ENCODE measurements around the gene TMC8.
"Not testable (repeated sequence)": the region's sequence is repeated elsewhere in the genome, so short reads cannot be mapped to it uniquely, and the experiment has no call there.

TMC8 gene

DNA sequence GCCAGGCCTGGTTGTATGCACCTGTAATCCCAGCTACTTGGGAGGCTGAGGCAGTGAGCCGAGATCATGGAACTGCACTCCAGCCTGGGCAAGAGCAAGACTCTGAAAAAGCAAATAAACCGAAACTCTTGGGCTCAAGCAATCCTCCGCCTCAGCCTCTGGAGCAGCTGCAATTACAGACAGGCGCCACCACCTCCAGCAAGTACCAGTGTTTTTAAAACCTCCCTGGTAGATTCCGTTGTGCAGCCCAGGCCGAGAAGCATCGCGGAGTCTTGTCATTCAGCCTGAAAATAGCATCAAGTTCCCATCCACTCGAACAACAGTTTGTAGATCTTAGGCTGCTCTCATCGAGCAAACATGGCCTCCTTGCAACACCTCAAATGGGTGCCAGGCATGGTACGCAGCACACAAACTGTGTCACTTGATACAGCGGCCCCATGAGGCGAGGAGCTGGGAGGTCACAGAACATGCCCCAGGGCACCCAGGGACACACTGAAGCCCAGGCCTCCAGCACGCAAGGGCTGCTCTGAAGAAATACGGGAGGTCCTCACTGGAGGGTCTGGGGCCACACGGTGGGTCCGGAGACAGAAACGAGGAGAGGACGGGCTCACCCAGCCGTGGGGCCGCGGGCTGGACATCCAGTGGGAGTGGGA is 20.1 kb upstream of the TMC8 start:
- no peak for DNase-seq

DNA sequence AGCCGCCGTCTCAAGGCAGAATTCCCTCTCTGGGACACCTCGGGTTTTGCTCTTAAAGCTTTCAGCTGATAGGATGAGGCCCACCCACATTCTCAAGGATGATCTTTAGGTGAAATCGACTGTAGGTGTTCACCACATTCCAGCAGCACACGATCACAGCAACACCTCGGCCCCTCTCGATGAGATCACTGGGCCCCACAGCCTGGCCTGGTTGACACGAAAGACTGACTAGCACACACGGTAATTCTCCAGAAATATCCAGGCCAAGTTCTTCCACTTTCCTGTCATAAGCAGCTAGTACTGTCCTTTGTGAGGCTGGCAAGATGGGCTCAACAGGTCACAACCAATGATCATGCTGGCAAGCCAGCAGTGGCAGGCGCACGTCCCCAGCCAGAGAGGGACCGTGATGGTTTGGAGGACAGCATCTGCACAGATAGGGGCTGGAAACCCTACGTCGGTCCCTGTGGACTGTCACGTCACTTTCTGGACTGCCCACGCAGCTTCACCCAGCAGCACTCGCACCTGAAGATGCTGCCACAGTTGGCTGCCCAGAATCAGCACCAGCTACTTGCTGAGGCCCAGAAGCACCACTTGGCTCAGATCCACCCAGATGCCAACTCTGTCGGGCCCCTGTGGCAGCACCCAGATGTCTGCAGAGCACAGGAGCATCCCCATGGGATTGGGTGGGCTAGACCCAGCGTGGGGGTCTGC is 19.4 kb upstream of the TMC8 start:
- no peak for DNase-seq

DNA sequence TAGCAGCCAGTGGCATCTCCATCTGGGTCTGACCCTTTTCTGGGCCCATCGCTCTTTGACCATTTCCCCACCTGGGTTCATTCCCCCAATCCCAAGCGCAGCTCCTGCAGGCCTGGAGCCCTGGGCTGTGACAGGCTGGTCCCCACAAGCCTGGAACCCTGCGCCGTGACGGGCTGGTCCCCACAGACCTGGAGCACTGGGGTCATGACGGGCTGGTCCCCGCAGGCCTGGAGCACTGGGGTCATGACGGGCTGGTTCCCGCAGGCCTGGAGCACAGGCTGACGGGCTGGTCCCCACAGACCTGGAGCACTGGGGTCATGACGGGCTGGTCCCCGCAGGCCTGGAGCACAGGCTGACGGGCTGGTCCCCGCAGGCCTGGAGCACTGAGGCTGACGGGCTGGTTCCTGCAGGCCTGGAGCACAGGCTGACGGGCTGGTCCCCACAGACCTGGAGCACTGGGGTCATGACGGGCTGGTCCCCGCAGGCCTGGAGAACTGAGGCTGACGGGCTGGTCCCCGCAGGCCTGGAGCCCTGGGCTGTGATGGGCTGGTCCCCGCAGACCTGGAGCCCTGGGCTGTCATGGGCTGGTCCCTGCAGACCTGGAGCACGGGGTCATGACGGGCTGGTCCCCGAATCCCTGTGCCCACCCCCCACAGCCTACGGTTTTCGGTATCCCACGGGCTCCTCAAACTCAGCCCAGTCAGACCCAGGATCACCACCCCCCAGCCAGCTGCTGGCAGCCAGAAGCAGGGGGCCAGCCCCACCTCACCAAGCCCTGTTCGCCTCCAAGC is 18.6 kb upstream of the TMC8 start:
- DNase-seq = no peak

DNA sequence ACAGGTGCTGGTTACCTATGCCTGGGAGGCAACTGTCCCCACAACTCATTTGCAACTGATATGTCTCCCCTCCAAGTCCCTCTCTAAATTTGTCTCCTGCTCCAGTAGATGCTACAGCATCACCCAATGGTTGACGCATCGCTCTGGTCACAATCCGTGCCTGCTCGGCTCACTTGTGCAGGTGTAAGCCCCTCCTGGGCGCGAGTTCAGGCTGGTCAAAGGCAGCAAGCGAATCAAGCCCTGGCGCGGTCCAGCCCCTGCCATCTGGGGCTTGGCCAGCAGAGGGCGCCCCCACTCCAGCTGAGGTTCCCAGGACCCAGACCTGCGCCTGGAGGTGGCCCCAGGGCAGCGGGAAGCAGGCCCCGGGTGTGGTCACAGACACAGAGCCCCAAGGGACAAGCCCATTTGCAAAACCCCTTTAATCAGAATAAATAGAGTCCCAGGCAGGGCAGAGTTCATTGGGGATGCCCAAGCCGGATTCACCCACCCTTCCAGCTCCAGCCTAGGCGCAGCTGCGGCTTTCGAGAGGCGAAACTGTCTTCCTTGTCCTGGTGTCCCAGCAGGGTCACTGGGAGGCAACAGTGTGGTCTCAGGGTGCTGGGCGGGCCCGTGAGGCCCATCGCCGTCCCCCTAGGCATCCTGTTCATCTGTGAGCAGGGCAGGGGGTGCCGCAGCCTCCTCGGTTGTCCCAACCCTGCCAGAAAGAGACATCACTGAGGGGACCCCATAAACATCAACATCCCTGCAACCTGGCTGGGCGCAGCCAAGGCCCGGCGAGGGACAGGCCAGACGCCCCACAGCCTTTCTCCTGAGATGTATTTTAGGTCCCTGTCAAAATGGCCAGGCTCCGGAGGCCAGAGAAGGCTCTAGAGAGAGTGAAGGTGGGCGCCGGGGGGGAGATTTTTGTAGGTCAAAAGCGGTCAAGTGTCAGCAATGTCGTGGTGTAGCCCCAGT is 17.8 kb upstream of the TMC8 start:
- DNase-seq = peak; percentile 90

DNA sequence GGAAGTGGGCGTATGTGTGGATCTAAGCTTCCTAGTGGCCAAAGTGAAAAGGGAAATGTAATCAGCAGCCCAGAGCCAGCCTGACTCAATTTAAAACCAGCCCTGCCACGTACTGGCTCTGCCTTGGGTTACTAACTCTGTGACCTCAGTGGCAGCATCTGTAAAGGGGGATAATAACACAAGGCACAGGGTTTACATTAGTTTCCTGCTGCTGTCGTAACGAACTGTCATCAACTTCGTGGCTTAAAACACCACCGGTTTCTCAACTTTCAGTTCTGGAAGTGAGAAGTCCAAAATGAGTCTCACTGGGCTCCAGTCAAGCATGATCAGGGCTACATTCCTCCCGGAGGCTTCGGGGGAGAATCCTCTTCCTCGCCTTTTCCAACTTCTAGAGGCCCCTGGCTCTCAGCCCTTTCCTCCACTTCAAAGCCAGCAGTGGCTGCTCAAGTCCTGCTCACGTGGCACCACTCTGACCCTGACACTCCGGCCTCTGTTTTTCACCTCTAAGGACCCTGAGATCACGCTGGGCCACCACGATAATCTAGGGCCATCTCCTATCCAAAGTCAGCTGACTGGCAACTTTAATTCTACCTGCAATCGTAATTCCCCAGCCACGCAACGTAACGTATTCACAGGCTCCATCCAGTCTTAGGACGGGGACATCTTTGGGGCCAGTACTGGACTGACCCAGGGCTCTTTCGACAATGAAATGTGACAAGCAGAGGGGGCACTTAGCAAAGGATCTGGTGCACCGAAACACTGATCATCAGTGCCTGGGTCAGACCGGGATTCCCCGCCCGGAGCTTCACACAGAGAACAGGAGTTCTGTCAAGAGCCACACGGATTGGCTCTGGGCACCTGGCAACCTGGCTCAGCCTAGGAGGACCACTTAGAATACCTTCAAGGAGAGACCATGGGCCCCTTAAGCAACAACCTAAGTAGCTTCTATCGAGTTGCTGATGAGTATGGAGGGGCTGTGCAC is 16.5 kb upstream of the TMC8 start:
- no peak for DNase-seq

DNA sequence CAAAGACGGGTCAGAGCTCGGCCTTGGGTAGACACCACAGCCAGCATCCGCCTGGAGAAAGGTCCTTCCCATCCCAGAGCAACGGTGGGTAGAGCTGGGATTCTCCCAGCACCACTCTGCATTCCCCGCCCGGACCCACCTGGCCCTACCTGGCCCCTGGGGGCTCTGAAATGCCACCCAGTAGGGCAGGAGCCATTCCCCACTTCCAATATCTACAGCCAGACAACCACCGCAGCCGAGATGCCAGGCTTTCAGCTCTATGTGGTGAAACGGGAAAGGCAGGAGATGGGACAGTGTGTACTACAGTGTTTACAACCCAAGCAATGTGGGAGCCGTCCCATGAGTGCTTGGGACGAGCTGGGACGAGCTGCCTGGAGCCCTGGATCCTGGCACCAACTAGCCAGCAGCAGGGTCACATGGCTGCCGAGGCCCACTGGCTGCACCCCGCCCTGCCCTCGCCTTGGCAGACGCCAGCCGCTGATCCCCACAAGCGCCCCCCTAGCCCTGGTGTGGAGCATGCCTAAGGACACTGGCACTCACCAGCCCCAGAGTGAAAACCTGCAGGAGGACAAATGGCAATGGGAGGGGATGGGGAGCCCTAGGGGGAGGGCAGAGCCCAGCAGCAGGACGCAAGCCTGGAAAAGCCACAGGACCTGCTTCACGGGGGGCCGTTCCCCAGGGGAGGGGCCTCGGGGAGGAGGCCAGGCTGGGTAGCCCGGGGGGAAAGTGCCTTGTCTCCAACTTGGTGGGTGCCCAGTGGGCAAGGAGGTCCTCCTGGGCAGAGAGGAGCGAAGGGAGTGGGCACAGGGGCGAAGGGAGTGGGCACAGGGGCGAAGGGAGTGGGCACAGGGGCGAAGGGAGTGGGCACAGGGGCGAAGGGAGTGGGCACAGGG is 15.5 kb upstream of the TMC8 start:
- no peak for DNase-seq

DNA sequence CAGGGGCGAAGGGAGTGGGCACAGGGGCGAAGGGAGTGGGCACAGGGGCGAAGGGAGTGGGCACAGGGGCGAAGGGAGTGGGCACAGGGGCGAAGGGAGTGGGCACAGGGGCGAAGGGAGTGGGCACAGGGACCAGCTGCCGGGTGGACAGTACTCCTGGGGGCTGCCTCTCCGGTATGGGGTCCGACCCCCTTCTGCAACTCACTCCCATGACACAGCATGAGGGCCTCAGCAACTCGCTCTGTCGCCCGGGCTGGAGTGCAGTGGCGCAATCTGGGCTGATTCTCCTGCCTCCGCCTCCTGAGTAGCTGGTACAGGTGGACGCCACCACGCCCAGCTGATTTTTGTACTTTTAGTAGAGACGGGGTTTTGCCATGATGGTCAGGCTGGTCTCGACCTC is 14.8 kb upstream of the TMC8 start:
- not testable (repeated sequence) for DNase-seq

DNA sequence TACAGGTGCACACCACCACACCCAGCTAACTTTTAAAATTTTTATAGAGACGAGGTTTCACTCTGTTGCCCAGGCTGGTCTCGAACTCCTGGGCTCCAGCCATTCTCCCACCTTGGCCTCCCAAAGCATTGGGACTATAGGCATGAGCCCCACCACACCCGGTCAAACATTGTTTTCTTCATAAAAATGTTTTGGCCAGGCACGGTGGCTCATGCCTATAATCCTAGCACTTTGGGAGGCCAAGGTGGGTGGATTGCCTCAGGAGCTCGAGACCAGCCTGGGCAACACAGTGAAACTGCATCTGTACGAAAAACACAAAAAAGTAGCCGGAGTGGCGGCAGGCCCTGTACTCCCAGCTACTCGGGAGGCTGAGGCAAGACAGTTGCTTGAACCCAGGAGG is 14.2 kb upstream of the TMC8 start:
- no peak for DNase-seq

DNA sequence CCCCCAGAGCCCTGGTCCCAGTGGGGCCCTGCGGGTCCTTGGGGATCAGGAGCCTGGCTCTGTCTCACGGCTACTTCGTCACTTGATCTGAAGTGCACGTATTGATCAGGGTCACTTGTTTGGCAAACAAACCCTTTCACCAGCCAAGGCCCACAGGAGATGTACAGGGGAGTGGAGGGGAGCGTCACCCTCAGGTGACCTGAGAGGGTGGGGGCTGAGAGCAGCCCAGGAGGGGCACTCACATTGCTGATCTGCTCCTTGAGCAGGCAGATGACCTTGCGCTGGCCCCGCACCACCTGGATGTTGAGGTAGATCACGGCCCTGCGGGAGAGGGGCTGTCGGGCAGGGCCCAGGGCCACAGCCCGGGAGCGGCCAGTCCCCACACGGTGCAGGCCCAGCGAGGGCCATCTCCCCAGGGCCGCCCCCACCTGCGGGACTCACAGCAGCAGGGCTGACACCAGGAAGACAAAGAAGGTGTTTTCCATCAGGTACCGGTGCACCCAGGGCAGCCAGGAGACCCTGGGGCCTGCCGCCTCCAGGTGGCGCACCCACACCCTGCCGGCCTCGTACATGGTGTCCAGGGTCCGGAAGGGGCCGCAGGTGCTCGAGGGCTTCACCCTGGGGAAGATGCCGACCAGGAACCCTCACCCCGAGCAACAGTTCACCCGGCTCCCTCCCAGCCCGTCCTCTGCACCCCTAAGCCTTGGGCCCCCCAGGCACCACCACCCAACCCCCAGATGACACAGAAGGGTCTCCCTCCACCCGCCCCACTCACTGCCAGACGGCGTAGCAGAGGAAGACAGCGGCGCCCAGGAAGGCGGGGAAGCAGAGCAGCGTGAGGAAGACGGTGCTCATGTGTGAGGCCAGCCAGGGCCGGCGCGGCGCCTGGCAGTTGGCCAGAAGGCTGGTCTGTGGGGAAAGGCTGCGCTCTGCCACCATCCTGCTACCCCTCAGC is 13.3 kb upstream of the TMC8 start:
- DNase-seq = no peak

DNA sequence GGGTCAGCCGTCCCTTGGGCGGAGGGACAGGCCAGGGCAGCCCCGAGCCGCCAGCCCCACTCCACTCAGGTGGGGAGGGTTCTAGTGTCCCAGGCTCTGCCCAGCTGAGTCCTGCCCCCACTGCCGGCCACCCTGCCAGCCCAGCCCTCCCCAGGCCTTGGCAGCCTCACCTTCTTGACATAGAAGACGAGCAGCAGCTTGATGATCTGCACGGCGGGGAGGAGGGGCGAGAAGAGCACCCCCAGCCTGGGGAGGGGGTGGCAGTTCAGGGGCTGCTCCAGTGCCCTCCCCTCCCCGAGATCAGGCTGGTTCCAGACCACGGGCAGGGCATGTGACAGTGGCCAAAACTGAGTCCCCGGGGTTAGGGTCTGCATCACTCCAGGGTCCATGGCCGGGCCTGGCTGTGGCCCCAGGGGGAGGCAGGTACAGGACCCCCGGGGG is 11.8 kb upstream of the TMC8 start:
- no peak for DNase-seq

DNA sequence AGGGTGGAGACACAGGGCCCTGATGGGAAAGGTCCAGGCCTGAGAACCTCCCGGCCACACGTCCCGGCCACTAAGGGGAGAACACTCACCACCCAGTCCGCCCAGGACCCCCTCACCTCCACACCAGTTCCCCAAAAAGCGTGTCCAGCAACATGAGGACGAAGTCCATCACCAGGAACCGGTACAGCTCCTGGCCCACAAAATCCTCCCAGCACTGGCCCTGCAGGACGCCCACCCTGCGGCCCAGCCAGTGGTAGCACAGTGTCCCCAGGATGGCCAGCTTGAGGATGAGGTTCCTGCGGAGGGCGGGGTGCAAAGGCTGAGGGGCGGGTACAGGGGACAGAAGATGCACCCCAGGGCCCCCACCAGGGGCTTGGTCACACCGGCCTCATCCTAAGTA is 10.0 kb upstream of the TMC8 start:
- DNase-seq = no peak

DNA sequence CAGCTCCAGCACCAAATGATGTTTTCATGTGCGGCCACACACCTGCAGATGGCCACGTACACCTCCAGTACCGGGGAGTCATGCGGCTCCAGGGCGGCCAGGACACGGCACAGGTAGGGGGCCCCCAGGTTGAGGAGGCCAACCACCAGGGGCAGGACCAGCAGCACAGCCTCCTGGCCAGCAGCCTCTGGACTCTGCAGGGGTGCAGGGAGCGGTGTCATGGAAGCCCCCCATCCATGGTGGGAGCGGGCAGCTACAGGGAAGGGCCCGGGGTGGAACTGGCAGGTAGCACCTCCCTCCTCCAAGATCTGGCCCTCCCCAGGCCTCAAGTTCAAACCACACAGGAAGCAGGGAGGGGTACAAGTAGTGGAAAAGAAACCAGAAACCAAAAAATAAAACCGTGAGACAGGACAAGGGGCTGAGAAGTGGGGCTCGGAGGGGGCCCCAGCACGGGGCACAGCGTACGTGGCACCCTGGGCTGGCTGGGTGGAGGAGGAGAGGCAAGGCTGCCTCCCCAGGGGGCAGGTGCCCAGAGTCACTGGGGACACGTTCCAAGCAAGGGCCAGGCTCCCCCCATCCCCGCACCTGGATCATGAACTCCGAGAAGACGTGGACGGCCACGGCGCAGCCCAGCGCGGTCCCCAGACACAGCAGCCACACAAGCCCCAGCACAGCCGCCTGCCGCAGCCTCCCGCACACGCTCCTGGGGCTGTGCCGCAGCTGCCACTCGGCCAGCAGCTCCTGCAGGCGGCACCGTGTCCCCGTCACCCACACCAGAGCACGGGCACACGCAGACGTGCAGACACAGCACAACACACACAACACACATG is 9.4 kb upstream of the TMC8 start:
- no peak for DNase-seq

DNA sequence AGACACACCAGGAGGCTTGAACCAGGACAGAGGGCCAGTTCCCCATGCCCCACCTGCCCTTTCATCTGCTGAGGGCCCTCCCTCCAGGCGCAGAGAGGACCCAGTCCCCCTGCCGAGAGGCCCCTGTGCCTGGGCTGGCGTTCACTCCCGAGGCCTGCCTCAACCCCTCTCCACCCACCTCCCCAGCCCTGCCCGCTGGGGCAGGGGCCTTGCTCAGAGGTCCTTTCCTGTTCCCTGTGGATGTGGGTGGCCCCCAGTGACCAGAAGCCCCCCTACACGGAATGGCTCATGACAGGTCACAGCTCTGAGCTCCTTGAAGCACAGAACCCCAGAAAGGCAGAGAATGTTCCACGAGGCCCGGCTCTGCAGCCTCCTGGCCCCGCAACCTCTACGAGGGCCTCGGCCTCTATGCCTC is 8.8 kb upstream of the TMC8 start:
- DNase-seq = no peak

DNA sequence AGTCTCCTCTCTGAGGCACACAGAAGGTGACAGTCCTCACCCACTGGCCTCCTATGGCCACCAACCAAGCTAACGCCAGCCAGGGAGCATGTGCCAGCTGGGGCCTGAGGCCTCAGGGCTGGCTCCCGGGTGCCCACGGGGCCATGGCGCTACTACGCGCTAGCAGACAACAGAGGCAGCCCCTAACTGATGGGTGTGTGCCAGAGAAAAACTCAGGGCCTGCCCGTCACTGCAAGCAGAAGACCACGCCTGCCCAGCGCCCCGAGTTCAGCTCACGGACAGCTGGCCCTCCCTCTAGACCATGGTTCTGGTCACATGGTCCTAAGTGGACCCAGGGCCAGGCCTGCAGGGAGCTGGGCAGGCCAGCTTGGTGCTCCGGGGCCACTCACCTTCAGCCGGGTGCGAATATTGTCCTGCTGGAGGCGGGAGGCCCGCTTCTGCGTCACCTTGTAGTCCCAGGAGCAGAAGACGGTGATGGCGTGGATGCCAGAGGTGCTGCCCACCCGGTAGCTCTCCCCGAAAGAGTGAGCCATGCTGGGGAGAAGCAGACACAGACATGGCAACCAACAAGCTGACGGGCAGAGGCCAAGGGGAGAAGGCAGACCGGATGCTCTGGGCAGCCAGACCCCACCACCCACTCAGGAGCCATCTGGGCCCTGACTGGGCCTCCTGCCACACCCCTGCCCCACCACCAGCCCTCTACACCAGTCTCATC is 8.2 kb upstream of the TMC8 start:
- DNase-seq = peak; percentile 31

DNA sequence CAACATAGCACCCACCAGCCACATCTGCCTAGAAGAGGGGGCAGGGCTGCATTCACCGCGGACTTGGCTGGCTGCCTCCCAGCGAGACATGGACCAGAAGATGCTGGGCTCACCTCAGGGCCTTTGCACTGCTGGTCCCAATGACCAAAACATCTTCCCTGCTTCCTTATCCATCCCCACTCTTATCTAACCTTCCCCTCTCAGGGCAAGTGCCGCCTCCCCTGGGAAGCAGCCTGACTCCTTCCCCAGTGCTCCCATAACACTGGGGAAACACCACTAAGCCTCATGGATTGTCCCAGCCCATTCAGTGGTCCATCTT is 7.7 kb upstream of the TMC8 start:
- DNase-seq = no peak

DNA sequence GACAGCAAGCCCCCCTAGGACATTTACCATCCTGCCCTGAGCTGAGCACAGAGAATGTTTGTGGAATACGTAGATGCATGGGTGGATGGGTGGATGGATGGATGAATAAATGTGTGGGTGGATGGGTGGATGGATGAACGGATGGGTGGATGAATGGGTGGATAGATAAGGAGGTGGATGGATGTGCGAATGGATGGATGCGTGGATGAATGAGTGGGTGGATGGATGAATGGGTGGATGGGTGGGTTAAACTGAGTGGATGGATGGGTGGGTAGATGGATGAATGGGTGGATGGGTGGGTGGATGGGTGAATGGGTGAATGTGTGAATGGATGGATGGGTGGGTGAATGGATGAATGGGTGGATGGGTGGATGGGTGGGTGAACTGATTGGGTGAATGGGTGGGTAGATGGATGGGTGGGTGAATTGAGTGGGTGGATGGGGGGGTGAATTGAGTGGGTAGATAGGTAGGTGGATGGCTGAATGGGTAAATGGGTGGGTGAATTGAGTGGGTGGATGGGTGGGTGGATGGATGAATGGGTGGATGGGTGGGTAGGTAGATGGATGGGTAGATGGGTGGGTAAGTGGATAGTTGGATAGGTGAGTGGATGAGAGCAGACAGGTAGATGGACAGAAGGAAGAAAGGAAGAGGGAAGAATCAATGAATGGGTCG is 7.2 kb upstream of the TMC8 start:
- no peak for DNase-seq

Measured in activated CD4-positive, CD25-positive, alpha-beta regulatory T cell treated with anti-CD3 and anti-CD28 coated beads, Interleukin-2, amount 50 U/mL, for 72 hours (primary cell).